AG04449 (cell line): ENCODE results near the gene NUDT15.

Source experiments
- CTCF ChIA-PET: fragments of 350-600 bp; formaldehyde crosslinking; extraction: SDS; loops from one replicate; lab custom pipeline; 2021; ENCODE audit warnings: antibody characterized with exemption; lab: Yijun Ruan, JAX
- POLR2A ChIA-PET: fragments of 400-600, 350-600 bp; formaldehyde crosslinking; extraction: SDS; loops from one replicate; lab custom pipeline; 2020; ENCODE audit warnings: antibody characterized with exemption, inconsistent platforms; lab: Yijun Ruan, JAX
- DNase-seq: peaks from one replicate; pipeline ENCODE4 v3.0.0-alpha.2; 2010; ENCODE audit warnings: low read depth, low spot score
- H3K4me3 ChIP-seq: 2 replicates; pipeline ENCODE4 v1.5.1; 2011; ENCODE audit warnings: low read depth, mild to moderate bottlenecking, control low read depth, low read length
- TF ChIP-seq, protein P1 (sequence below): IDR thresholded peaks from one replicate; pipeline ENCODE4 v1.5.1; 2011; ENCODE audit warnings: mild to moderate bottlenecking, moderate library complexity, low read length, control low read depth, inconsistent platforms; ENCODE audit not compliant: insufficient read depth; ENCODE audit errors: missing control alignments

NUDT15 gene

DNA sequence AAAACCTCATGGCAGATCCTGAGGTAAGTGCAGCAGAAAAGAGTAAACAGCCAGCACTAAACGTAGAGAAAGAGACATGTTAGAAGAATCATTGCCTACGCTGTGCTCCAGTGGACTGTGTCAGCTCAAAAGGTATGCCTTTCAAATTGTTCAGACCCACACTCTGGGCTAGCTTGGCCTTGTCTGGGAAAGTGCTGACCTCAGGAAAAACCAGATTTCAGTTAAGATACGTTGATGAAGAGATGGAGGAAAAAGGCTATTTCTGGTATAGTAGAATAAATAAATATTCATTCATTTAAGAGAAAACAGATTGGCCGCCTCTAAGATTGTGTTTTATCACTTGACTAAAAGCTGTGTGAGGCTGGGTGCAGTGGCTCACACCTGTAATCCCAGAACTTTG, 26.8 kb upstream of the NUDT15 start:
- ChIA-PET POLR2A (no interaction called here), CTCF (interaction anchor here (3.3 kb wide), 1 partner anchor 27 kb away, joined by 16 read pairs; the partner anchor contains the start of gene NUDT15)
- TF ChIP-seq, protein P1, sequence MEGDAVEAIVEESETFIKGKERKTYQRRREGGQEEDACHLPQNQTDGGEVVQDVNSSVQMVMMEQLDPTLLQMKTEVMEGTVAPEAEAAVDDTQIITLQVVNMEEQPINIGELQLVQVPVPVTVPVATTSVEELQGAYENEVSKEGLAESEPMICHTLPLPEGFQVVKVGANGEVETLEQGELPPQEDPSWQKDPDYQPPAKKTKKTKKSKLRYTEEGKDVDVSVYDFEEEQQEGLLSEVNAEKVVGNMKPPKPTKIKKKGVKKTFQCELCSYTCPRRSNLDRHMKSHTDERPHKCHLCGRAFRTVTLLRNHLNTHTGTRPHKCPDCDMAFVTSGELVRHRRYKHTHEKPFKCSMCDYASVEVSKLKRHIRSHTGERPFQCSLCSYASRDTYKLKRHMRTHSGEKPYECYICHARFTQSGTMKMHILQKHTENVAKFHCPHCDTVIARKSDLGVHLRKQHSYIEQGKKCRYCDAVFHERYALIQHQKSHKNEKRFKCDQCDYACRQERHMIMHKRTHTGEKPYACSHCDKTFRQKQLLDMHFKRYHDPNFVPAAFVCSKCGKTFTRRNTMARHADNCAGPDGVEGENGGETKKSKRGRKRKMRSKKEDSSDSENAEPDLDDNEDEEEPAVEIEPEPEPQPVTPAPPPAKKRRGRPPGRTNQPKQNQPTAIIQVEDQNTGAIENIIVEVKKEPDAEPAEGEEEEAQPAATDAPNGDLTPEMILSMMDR: no peak

DNA sequence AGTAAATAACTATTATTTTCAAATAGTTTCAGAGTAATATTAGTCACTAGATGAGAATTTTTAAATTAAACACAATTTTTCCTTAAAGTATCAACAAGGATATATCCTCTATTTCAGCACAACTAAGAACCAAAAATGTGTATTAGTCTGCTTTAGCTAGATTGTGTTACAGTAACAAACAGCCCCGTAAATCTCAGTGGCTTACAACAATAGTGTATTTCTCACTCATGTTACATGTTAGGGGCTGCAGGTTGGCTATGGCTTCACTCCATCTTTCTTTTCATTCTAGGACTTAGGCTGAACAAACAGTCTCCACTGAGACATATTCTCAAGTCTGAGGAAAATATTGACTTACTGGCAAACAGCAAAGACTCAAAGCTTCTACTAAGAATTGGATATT, 24.9 kb upstream of the NUDT15 start:
- DNase-seq: no peak
- ChIA-PET POLR2A (no interaction called here), CTCF (interaction anchor here (3.3 kb wide), 1 partner anchor 25 kb away, joined by 16 read pairs; the partner anchor contains the start of gene NUDT15)
- TF ChIP-seq, protein P1: no peak
- no peak overlapping the region for H3K4me3 ChIP-seq

More for the DNA sequence above, 26.8 kb upstream of the NUDT15 start:
- no peak overlapping the region for H3K4me3 ChIP-seq
- DNase-seq: no peak

DNA sequence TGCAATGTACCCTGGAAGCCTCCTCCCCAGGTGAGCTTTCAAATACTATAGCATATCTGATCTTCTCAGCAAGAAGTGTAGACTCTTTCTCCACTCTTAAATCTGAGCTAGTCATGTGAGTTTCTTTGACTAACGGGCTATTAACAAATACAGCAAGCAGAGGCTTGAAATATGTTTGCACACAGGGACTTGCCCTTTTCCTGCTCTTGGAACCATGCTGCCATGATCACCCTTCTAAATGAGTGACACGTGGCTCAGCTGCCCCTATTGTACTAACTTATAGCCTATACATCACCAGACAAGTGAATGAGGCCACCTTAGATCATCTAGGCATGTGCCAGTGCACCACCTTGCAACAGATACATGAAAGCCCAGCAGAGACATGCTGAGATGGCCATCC, 23.2 kb upstream of the NUDT15 start:
- no peak for DNase-seq
- TF ChIP-seq, protein P1: no peak
- CTCF ChIA-PET: interaction anchor here (1.6 kb wide), 1 partner anchor 24 kb away, joined by 9 read pairs; the partner anchor contains the start of gene NUDT15
- POLR2A ChIA-PET: no interaction called here
- H3K4me3 ChIP-seq: no peak overlapping the region

DNA sequence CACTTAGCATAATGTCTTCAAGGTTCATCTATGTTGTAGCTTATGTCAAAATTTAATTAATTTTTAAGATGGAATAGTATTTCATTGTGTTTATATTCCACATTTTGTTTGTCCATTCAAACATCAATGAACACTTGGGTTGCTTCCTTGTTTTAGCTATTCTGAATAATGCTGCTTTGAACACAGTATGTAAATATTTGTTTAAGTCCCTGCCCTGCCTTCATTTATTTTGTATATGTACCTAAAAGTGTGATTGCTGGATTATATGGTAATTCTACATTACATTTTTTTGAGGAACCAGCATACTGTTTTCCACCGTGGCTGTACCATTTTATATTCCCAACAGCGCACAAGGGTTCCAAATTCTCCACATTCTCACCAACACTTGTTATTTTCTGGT, 18.9 kb upstream of the NUDT15 start:
- POLR2A ChIA-PET: no interaction called here
- TF ChIP-seq, protein P1: no peak
- CTCF ChIA-PET: interaction anchor here (2.5 kb wide), 1 partner anchor 19 kb away, joined by 8 read pairs; the partner anchor contains the start of gene NUDT15
- no peak for DNase-seq
- H3K4me3 ChIP-seq: no peak overlapping the region

DNA sequence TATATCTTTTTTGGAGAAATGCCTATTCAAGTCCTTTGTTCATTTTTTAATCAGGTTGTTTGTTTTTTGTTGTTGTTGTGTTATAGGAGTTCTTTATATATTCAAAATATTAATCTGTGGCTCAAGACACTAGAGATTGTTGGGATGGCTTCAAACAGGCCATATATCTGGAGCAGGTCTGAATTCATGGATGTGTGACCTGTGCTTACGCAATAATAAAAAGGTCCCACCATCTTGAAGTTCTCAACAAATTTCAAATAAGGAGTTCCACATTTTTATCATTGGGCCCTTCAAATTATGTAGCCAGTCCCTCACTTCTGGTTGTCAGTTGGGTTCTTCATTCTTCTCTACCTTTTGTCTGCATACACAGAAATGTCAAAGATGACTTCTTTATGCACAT, 17.7 kb upstream of the NUDT15 start:
- TF ChIP-seq, protein P1: no peak
- CTCF ChIA-PET: interaction anchor here (2.1 to 2.5 kb wide), 2 partner anchors 18 kb away, joined by 8 to 11 read pairs; partner anchors contain the start of gene NUDT15
- POLR2A ChIA-PET: no interaction called here
- DNase-seq: no peak
- no peak overlapping the region for H3K4me3 ChIP-seq

DNA sequence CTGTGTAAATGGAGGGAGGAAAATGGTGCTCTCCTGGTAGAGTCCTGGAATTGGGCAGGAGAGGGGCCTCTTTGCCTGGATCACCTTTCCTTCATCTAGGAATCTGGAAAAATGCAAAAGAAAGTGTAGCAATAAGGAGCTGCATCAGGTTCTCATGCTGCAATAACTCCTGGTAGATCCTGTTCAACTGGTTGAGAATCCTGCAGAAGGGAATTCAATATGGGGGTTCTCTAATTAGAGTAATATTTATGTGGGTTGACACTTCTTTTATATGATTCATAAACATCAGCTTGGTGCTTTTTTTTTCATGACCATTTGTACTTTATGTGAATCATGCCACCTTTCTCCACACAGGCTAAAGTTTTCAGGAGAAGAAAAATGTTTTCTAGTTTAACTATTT, 9.5 kb upstream of the NUDT15 start:
- ChIA-PET POLR2A (no interaction called here), CTCF (interaction anchor here (0.6 to 2.5 kb wide), 3 partner anchors 9 to 99 kb away, joined by 3 to 22 read pairs (median 3); partner anchors contain the start of gene NUDT15)
- no peak overlapping the region for H3K4me3 ChIP-seq
- no peak for DNase-seq
- TF ChIP-seq, protein P1: no peak
